HFF-Myc (cell line): ENCODE data around the gene EPB41L4B.

ENCODE experiments used
- DNase-seq: peaks from one replicate; pipeline ENCODE4 v3.0.0-alpha.2; 2011; ENCODE audit warnings: low read depth; ENCODE audit errors: extremely low read depth
- H3K4me3 ChIP-seq: replicated peaks from 2 replicates; pipeline ENCODE4 v1.5.1; 2011; ENCODE audit warnings: low read depth, mild to moderate bottlenecking, control low read depth, low read length
- CTCF ChIP-seq: IDR thresholded peaks from 2 replicates; pipeline ENCODE4 v1.5.1; 2012; ENCODE audit warnings: mild to moderate bottlenecking, low read depth, low read length, control low read depth; ENCODE audit errors: missing control alignments

The EPB41L4B gene

GRCh38 chr9:109272745-109273144 lies 48.1 kb downstream of the EPB41L4B start:
- no peak for DNase-seq
- TF ChIP-seq CTCF: no peak
- no peak overlapping the region for H3K4me3 ChIP-seq

DNA sequence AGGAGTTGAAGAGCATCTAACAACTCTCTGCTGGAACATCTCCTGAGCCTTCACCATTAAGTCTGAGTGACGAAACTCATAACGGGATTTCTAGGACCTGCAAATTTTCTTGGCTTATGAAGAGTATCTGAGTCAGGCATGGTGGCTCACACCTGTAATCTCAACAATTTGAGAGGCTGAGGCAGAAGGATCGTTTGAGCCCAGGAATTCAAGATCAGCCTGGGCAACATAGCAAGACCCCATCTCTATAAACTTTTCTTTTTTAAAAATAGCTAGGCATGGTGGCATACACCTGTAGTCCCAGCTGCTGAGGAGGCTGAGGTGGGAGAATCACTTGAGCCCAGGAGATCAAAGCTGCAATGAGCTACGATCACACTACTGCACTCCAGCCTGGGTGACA lies 48.8 kb downstream of the EPB41L4B start:
- DNase-seq: no peak
- no peak for TF ChIP-seq CTCF
- H3K4me3 ChIP-seq: no peak overlapping the region

DNA sequence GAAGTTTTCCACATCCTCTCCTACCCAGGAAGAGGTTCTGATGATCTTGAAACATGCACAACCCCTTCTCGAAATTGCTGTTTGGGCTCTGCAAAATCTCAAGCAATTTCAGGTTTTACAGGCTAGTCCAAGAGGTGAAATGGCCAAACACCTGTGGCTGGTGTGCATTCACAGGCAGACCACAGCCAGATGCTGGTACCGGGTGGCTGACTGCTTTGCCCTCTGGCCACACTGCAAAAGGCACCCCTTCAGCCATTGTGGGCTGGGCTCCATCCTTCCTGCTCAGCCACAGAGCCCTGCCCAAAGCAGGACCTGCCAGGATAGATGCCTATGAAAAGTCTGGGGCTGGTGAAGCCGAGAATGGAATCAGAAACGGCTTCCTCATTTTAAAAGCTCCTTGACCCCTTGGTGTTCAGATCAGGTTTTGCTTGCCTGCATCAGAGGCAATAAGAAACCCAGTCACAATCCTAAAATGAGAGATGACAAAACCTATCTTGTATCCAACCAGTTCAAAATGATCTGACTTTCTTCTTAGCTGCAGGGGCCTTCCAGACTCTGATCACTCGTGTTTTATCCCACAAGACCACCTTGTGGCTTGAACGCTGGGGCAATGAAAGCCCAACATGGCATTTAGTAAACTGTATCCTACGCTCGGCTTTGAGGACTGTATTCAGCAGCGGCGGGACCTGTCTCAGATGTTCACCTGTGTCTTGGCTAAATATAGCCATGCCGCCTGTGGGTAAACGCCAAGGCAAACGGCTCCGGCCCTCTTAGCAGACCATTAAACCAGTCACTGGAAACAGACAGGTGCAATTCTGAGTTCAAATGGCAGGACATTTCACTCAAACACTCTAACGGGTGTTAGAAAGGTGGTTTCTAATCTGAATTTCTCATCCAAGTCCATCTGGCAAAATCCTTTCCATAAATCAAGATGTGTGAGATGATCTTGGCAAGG lies 49.6 kb downstream of the EPB41L4B start:
- no peak for DNase-seq
- no peak for TF ChIP-seq CTCF
- H3K4me3 ChIP-seq: no peak overlapping the region

- no peak for TF ChIP-seq CTCF
- no peak overlapping the region for H3K4me3 ChIP-seq
- DNase-seq: no peak
Measured at GRCh38 chr9:109270441-109270840, 50.4 kb downstream of the EPB41L4B start.

GRCh38 chr9:109269839-109270238 lies 51.0 kb downstream of the EPB41L4B start:
- H3K4me3 ChIP-seq: no peak overlapping the region
- DNase-seq: no peak
- no peak for TF ChIP-seq CTCF

- no peak for DNase-seq
- H3K4me3 ChIP-seq: no peak overlapping the region
- no peak for TF ChIP-seq CTCF
Measured at GRCh38 chr9:109269081-109269480, 51.8 kb downstream of the EPB41L4B start.
